Neural cell (in vitro differentiated cells): ENCODE data around the gene OR1J2. TPM values are rescaled to one million over a fixed set of nuclear protein-coding genes. Genes with fewer than 3 reads are reported as not detected.
"Not testable (repeated sequence)": the region's sequence is repeated elsewhere in the genome, so short reads cannot be mapped to it uniquely, and the experiment has no call there.

Experiments
- H2AFZ ChIP-seq: fragments of 200-600, 300-800 bp; sonication (generic), shearing (Covaris generic); 2 replicates; pipeline ENCODE4 v1.6.0; 2014; ENCODE audit warnings: low read depth, mild to moderate bottlenecking, antibody characterized with exemption, low read length, moderate library complexity
- H3F3A ChIP-seq: fragments of 200-600 bp; shearing (Covaris generic); 2 replicates; pipeline ENCODE4 v1.6.1; 2016; ENCODE audit warnings: mild to moderate bottlenecking, moderate library complexity, mixed read lengths, antibody characterized with exemption, low read length; ENCODE audit not compliant: insufficient read depth, poor library complexity, severe bottlenecking
- H3K27ac ChIP-seq: fragments of 200-600, 300-800 bp; sonication (generic), shearing (Covaris generic); 2 replicates; pipeline ENCODE4 v1.5.1; 2014; ENCODE audit warnings: mild to moderate bottlenecking, low read length, moderate library complexity
- H3K27me3 ChIP-seq: fragments of 300-800, 200-600 bp; sonication (generic), shearing (Covaris generic); 2 replicates; pipeline ENCODE4 v1.6.0; 2014; ENCODE audit warnings: mild to moderate bottlenecking, low read depth, low read length, moderate library complexity; ENCODE audit not compliant: insufficient read depth
- H3K36me3 ChIP-seq: fragments of 300-800, 200-600 bp; sonication (generic), shearing (Covaris generic); 2 replicates; pipeline ENCODE4 v1.5.1; 2014; ENCODE audit warnings: mild to moderate bottlenecking, antibody characterized with exemption, low read length, moderate library complexity; ENCODE audit not compliant: insufficient read depth
- H3K4me2 ChIP-seq: fragments of 300-800, 200-600 bp; sonication (generic), shearing (Covaris generic); 2 replicates; pipeline ENCODE4 v1.6.0; 2014; ENCODE audit warnings: mild to moderate bottlenecking, low read length
- H3K4me3 ChIP-seq: fragments of 300-800, 200-600 bp; sonication (generic), shearing (Covaris generic); 2 replicates; pipeline ENCODE4 v1.5.1; 2014; ENCODE audit warnings: mild to moderate bottlenecking, low read length, moderate library complexity
- H3K79me2 ChIP-seq: fragments of 200-600 bp; shearing (Covaris generic); replicated peaks from 2 replicates; pipeline ENCODE4 v1.6.0; 2014; ENCODE audit warnings: mild to moderate bottlenecking, low read length, moderate library complexity; ENCODE audit not compliant: insufficient read depth
- H3K9ac ChIP-seq: fragments of 300-800, 200-600 bp; sonication (generic), shearing (Covaris generic); 2 replicates; pipeline ENCODE4 v1.6.1; 2016; ENCODE audit warnings: mild to moderate bottlenecking, low read length, mixed read lengths
- H3K9me2 ChIP-seq: fragments of 200-600 bp; shearing (Covaris generic); 2 replicates; pipeline ENCODE4 v1.6.1; 2016; ENCODE audit warnings: mild to moderate bottlenecking, low read length, mixed read lengths; ENCODE audit not compliant: insufficient read depth
- H3K9me3 ChIP-seq: fragments of 200-600, 300-800 bp; sonication (generic), shearing (Covaris generic); 2 replicates; pipeline ENCODE4 v1.6.1; 2016; ENCODE audit warnings: mild to moderate bottlenecking, mixed run types, low read length, moderate library complexity, mixed read lengths
- H4K20me1 ChIP-seq: fragments of 200-600 bp; shearing (Covaris generic); 2 replicates; pipeline ENCODE4 v1.6.1; 2016; ENCODE audit warnings: mild to moderate bottlenecking, mixed run types; ENCODE audit not compliant: insufficient read depth
- CTCF ChIP-seq: fragments of 450-650 bp; IDR thresholded peaks from 2 replicates; pipeline ENCODE4 v1.5.1; 2014; ENCODE audit warnings: antibody characterized with exemption, mild to moderate bottlenecking, moderate library complexity; ENCODE audit not compliant: poor library complexity, severe bottlenecking
- EP300 ChIP-seq: fragments of 450-650 bp; conservative IDR thresholded peaks from 2 replicates; pipeline ENCODE4 v1.6.1; 2014; ENCODE audit warnings: antibody characterized with exemption, mild to moderate bottlenecking, moderate library complexity; ENCODE audit not compliant: poor library complexity, severe bottlenecking
- EZH2 ChIP-seq: fragments of 200-600, 300-800 bp; shearing (Covaris generic), sonication (generic); IDR thresholded peaks from 2 replicates; pipeline ENCODE4 v1.6.1; 2014; ENCODE audit warnings: antibody characterized with exemption, low read length, borderline replicate concordance, mild to moderate bottlenecking; ENCODE audit not compliant: insufficient read depth, poor library complexity, severe bottlenecking
- MXI1 ChIP-seq: fragments of 450-650 bp; conservative IDR thresholded peaks from 2 replicates; pipeline ENCODE4 v1.6.1; 2014; ENCODE audit warnings: antibody characterized with exemption, mild to moderate bottlenecking; ENCODE audit not compliant: poor library complexity, severe bottlenecking
- POLR2AphosphoS5 ChIP-seq: IDR thresholded peaks from 2 replicates; pipeline ENCODE4 v1.6.1; 2012
- RAD21 ChIP-seq: fragments of 450-650 bp; conservative IDR thresholded peaks from 2 replicates; pipeline ENCODE4 v1.6.1; 2014; ENCODE audit warnings: antibody characterized with exemption, mild to moderate bottlenecking, moderate library complexity
- REST ChIP-seq: IDR thresholded peaks from 2 replicates; pipeline ENCODE4 v1.6.1; 2012; ENCODE audit warnings: borderline replicate concordance
- SMC3 ChIP-seq: fragments of 450-650 bp; conservative IDR thresholded peaks from 2 replicates; pipeline ENCODE4 v1.6.1; 2014; ENCODE audit warnings: antibody characterized with exemption, mild to moderate bottlenecking, moderate library complexity; ENCODE audit not compliant: poor library complexity
- TAF1 ChIP-seq: IDR thresholded peaks from 2 replicates; pipeline ENCODE4 v1.6.1; 2012; ENCODE audit warnings: low read depth
- polyA plus RNA-seq: library from polyadenylated mRNA; depleted of rRNA; stranded (reverse); fragments of >200 nt; gene quantifications from 2 replicates; pipeline ENCODE4 v1.2.3, GENCODE V29; 2014

OR1J2 gene
- polyA plus RNA-seq, 1 donor from 2014 or later, result not detected

- H3K9me2 ChIP-seq, result no peaks in the 10 kb centered on the region
- no peak within 1 kb of the TSS for H3K9ac ChIP-seq
- H3K4me3 ChIP-seq, result no peak within 1 kb of the TSS
- no peak within 1 kb of the TSS for H2AFZ ChIP-seq
- no peaks in the 10 kb centered on the region for H3K27me3 ChIP-seq
- peaks cover 3% of the 10 kb centered on the region for H3K9me3 ChIP-seq
- H4K20me1 ChIP-seq, result no peaks in the 10 kb centered on the region
- H3K4me2 ChIP-seq, result no peak within 1 kb of the TSS
- no peaks in the 10 kb centered on the region for H3F3A ChIP-seq
- no peak within 1 kb of the TSS for H3K27ac ChIP-seq
- TF ChIP-seq CTCF (no peak), SMC3 (no peak), RAD21 (no peak), EP300 (no peak), MXI1 (no peak), TAF1 (no peak), EZH2 (no peak), POLR2AphosphoS5 (no peak), REST (no peak)
- no peaks in the 10 kb centered on the region for H3K36me3 ChIP-seq
- H3K79me2 ChIP-seq, result no peaks in the 10 kb centered on the region
Measured at GRCh38 chr9:122527193-122527592, 16.6 kb downstream of the OR1J2 start, which contains the start of gene OR1N1. TSS of gene OR1N1 (minus strand) at chr9:122527293. CDS start at chr9:122527293, 0 bp downstream.

- not testable (repeated sequence) for H3K36me3 ChIP-seq, H3F3A ChIP-seq, H3K79me2 ChIP-seq, H3K9me2 ChIP-seq, H3K9me3 ChIP-seq, H3K27ac ChIP-seq, H3K27me3 ChIP-seq, H3K9ac ChIP-seq, H3K4me2 ChIP-seq, H2AFZ ChIP-seq, H3K4me3 ChIP-seq, H4K20me1 ChIP-seq
Measured at GRCh38 chr9:122531157-122531556, 20.6 kb downstream of the OR1J2 start.

- no peak overlapping the region for H3K4me2 ChIP-seq
- TF ChIP-seq MXI1 (no peak), SMC3 (no peak), TAF1 (no peak)
- H3K9me2 ChIP-seq, result no peaks in the 10 kb centered on the region
- no peaks in the 10 kb centered on the region for H3F3A ChIP-seq
- H3K9me3 ChIP-seq, result peaks cover 4% of the 10 kb centered on the region
- H3K36me3 ChIP-seq, result no peaks in the 10 kb centered on the region
- no peaks in the 10 kb centered on the region for H3K79me2 ChIP-seq
- no peak overlapping the region for H2AFZ ChIP-seq
- H3K4me3 ChIP-seq, result no peak overlapping the region
- no peaks in the 10 kb centered on the region for H3K27me3 ChIP-seq
- H3K9ac ChIP-seq, result no peak overlapping the region
- H3K27ac ChIP-seq, result no peak overlapping the region
- no peaks in the 10 kb centered on the region for H4K20me1 ChIP-seq
Measured at GRCh38 chr9:122536134-122536533, 25.5 kb downstream of the OR1J2 start.

- H4K20me1 ChIP-seq, H3F3A ChIP-seq, H3K9me2 ChIP-seq: not testable (repeated sequence)
Measured at GRCh38 chr9:122537066-122537465, 26.5 kb downstream of the OR1J2 start.

More at GRCh38 chr9:122537066-122537465, 26.5 kb downstream of the OR1J2 start:
- not testable (repeated sequence) for H3K79me2 ChIP-seq, H3K36me3 ChIP-seq, H3K9me3 ChIP-seq, H3K27ac ChIP-seq, H3K4me3 ChIP-seq, H2AFZ ChIP-seq, H3K9ac ChIP-seq, H3K4me2 ChIP-seq, H3K27me3 ChIP-seq
